A549 (cell line): ENCODE measurements around the gene YRDC. TPM values are rescaled to one million over a fixed set of nuclear protein-coding genes. Genes with fewer than 3 reads are reported as not detected.

Experiments
- ATAC-seq, 2 experiments: fragments of 200-7000 bp in 1 of 2; fragments of >200 bp in 1 of 2; cut with Nextera tagmentation in 1 of 2; cut with Tn5 transposase in 1 of 2; 3 replicates each; pipeline versions ENCODE4 v1.8.0 to v1.9.1; 2018 to 2020; ENCODE audit warnings: mild to moderate bottlenecking in 1 of 2, moderate library complexity in 1 of 2
- CTCF ChIA-PET: fragments of 300-600 bp; sonication (Branson Sonifier 250); formaldehyde crosslinking; extraction: SDS; loops from one replicate; lab custom pipeline; 2021; ENCODE audit warnings: antibody characterized with exemption, inconsistent platforms; lab: Yijun Ruan, JAX
- POLR2A ChIA-PET: fragments of 350-600 bp; formaldehyde crosslinking; extraction: SDS; loops from one replicate; lab custom pipeline; 2021; ENCODE audit warnings: antibody characterized with exemption, inconsistent platforms; lab: Yijun Ruan, JAX
- DNase-seq, 2 experiments: peaks; one replicate each; pipeline versions ENCODE4 v3.0.0 to v3.0.0-alpha.2; 2011 to 2016; ENCODE audit warnings: low read depth in 1 of 2, low spot score in 1 of 2
- FAIRE-seq: peaks from 2 replicates; lab custom pipeline; 2011; peaks lifted over from hg19 to GRCh38; lab: Jason Lieb, UNC
- H3K27ac ChIP-seq, 2 experiments: fragments of >200 bp; sonication (Bioruptor Twin); formaldehyde crosslinking; 3 replicates each; pipeline ENCODE4 v1.5.1; 2016 to 2017
- H3K4me1 ChIP-seq: fragments of >200 bp; sonication (Bioruptor Twin); formaldehyde crosslinking; 3 replicates; pipeline ENCODE4 v1.6.1; 2016
- H3K4me2 ChIP-seq: fragments of >200 bp; sonication (Bioruptor Twin); formaldehyde crosslinking; 3 replicates; pipeline ENCODE4 v1.6.1; 2016
- H3K4me3 ChIP-seq: fragments of >200 bp; sonication (Bioruptor Twin); formaldehyde crosslinking; 3 replicates; pipeline ENCODE4 v1.5.1; 2016
- H3K9me3 ChIP-seq: fragments of >200 bp; sonication (Bioruptor Twin); formaldehyde crosslinking; 3 replicates; pipeline ENCODE4 v1.6.1; 2016
- ATOH8 ChIP-seq: fragments of 250-450 bp; sonication (Bioruptor Pico); IDR thresholded peaks from 2 replicates; pipeline ENCODE4 v1.5.0; 2020; ENCODE audit warnings: low read depth, mild to moderate bottlenecking, moderate library complexity
- CHD2 ChIP-seq: fragments of 150-350 bp; IDR thresholded peaks from 2 replicates; pipeline ENCODE4 v1.6.1; 2014; ENCODE audit warnings: low read length; ENCODE audit not compliant: partially characterized antibody
- EHF ChIP-seq: fragments of 250-450 bp; sonication (Bioruptor Pico); IDR thresholded peaks from 2 replicates; pipeline ENCODE4 v1.5.0; 2020; ENCODE audit warnings: mild to moderate bottlenecking
- EP300 ChIP-seq, 2 experiments: fragments of >200 bp; sonication (Bioruptor Twin); formaldehyde crosslinking; IDR thresholded peaks; 2 replicates in 1 of 2; 3 replicates in 1 of 2; pipeline ENCODE4 v1.6.1; 2016 to 2017
- HDAC2 ChIP-seq: fragments of 200-600 bp; sonication (generic); IDR thresholded peaks from 2 replicates; pipeline ENCODE4 v1.6.1; 2016
- HEYL ChIP-seq: fragments of 250-450 bp; sonication (Bioruptor Pico); IDR thresholded peaks from 2 replicates; pipeline ENCODE4 v1.8.0; 2021; ENCODE audit warnings: mild to moderate bottlenecking, moderate library complexity
- HOXB13 ChIP-seq: fragments of 250-450 bp; sonication (Bioruptor Pico); IDR thresholded peaks from 2 replicates; pipeline ENCODE4 v1.5.0; 2020; ENCODE audit warnings: low read depth, mild to moderate bottlenecking, moderate library complexity
- HOXB5 ChIP-seq: fragments of 250-450 bp; sonication (Bioruptor Pico); IDR thresholded peaks from 2 replicates; pipeline ENCODE4 v1.5.0; 2020; ENCODE audit warnings: mild to moderate bottlenecking, moderate library complexity
- MYC ChIP-seq: IDR thresholded peaks from 2 replicates; pipeline ENCODE4 v1.6.1; 2012; ENCODE audit warnings: mild to moderate bottlenecking, inconsistent platforms, low read length, improper control_type of control experiment, borderline replicate concordance
- NPAS2 ChIP-seq: fragments of 250-450 bp; sonication (Bioruptor Pico); IDR thresholded peaks from 2 replicates; pipeline ENCODE4 v1.8.0; 2022; ENCODE audit warnings: mild to moderate bottlenecking, moderate library complexity, borderline replicate concordance
- RCOR1 ChIP-seq: fragments of 150-350 bp; IDR thresholded peaks from 2 replicates; pipeline ENCODE4 v1.6.1; 2014; ENCODE audit warnings: antibody characterized with exemption, low read length, low read depth
- SREBF2 ChIP-seq: fragments of 450-650 bp; IDR thresholded peaks from 2 replicates; pipeline ENCODE4 v1.6.1; 2014; ENCODE audit warnings: mild to moderate bottlenecking, moderate library complexity
- ZFP36 ChIP-seq: fragments of 450-650 bp; IDR thresholded peaks from 2 replicates; pipeline ENCODE4 v1.6.1; 2014; ENCODE audit warnings: borderline replicate concordance; ENCODE audit not compliant: partially characterized antibody
- ZNF302 ChIP-seq: fragments of 250-450 bp; sonication (Bioruptor Pico); IDR thresholded peaks from 2 replicates; pipeline ENCODE4 v1.9.0; 2021; ENCODE audit warnings: inconsistent platforms, mild to moderate bottlenecking, moderate library complexity
- ZSCAN20 ChIP-seq: fragments of 250-450 bp; sonication (Bioruptor Pico); IDR thresholded peaks from 2 replicates; pipeline ENCODE4 v1.8.0; 2022; ENCODE audit warnings: mild to moderate bottlenecking, moderate library complexity
- WGBS: methylation state at CpG from one replicate; pipeline ENCODE4 v1.1.6; 2017; ENCODE audit errors: missing lambda C conversion rate; 5-methylcytosine and 5-hydroxymethylcytosine counted together
- polyA plus RNA-seq, 4 experiments: library from polyadenylated mRNA; depleted of rRNA in 3 of 4; stranded (reverse); fragments of >200 nt; fragmentation: RNase III in 1 of 4; extraction: RNeasy Plus Mini Kit Qiagen cat#74134 plus additional on column Dnase treatment in 1 of 4; gene quantifications; 2 replicates in 3 of 4; 3 replicates in 1 of 4; pipeline ENCODE4 v1.2.3, GENCODE V29; 2011 to 2017
- TF ChIP-seq, protein P1 (sequence below): IDR thresholded peaks from 2 replicates; pipeline ENCODE4 v1.6.1; 2012
- TF ChIP-seq, protein P2 (sequence below): fragments of >200 bp; sonication (Bioruptor Twin); formaldehyde crosslinking; IDR thresholded peaks from 3 replicates; pipeline ENCODE4 v1.5.1; 2016
- TF ChIP-seq, protein P3 (sequence below): fragments of >200 bp; sonication (Bioruptor Twin); formaldehyde crosslinking; IDR thresholded peaks from 2 replicates; pipeline ENCODE4 v1.6.1; 2016

YRDC gene
- polyA plus RNA-seq, 2 of the 4 experiments (the other 2 are of a cell fraction): 12.3 to 21.0 TPM

DNA sequence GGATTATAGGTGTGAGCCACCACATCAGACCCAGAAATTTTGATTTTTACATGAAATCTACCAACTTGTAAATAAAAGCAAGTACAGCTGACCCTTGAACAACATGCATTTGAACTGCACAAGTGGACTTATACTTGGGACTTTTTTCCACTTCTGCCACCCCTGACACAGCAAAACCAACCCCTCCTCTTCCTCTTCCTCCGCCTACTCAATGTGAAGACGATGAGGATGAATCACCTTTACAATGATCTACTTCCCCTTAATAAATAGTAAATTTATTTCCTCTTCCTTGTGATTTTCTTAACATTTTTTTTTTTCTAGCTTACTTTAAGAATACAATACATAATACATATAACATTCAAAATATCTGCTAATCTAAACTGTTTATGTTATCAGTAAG lies 17.5 kb upstream of the YRDC start:
- Histone ChIP-seq H3K9me3 (no peaks in the 10 kb centered on the region), H3K4me3 (no peak overlapping the region), H3K4me1 (no peaks in the 10 kb centered on the region), H3K27ac (no peak overlapping the region), H3K4me2 (no peak overlapping the region)
- ChIA-PET CTCF (interaction anchor here (1.4 kb wide), 1 partner anchor 13 kb away, joined by 3 read pairs; no protein-coding TSS in a partner anchor), POLR2A (no interaction called here)
- 85% methylated on average over 2 of the region's 2 CpGs for whole genome bisulfite sequencing
- TF ChIP-seq HOXB5: no peak
- TF ChIP-seq ZNF302 (CRISPR knock-in tag): no peak
- no peak for TF ChIP-seq CHD2
- TF ChIP-seq HDAC2: no peak
- no peak for TF ChIP-seq NPAS2 (CRISPR knock-in tag)
- ATAC-seq (no peak), FAIRE-seq (no peak), DNase-seq (no peak)

- Histone ChIP-seq H3K4me3 (no peak overlapping the region), H3K4me2 (no peak overlapping the region), H3K27ac (no peak overlapping the region)
- POLR2A ChIA-PET: no interaction called here
- no peak for DNase-seq
- TF ChIP-seq HOXB13 (CRISPR knock-in tag) (no peak), ZFP36 (no peak), NPAS2 (CRISPR knock-in tag) (no peak), ATOH8 (CRISPR knock-in tag) (no peak), ZSCAN20 (CRISPR knock-in tag) (no peak), EP300 (IDR thresholded peaks at IDR 0.05) (no peak), MYC (no peak), RCOR1 (no peak), SREBF2 (no peak)
- TF ChIP-seq, protein P1, sequence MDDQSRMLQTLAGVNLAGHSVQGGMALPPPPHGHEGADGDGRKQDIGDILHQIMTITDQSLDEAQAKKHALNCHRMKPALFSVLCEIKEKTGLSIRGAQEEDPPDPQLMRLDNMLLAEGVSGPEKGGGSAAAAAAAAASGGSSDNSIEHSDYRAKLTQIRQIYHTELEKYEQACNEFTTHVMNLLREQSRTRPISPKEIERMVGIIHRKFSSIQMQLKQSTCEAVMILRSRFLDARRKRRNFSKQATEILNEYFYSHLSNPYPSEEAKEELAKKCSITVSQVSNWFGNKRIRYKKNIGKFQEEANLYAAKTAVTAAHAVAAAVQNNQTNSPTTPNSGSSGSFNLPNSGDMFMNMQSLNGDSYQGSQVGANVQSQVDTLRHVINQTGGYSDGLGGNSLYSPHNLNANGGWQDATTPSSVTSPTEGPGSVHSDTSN: no peak
- TF ChIP-seq, protein P2, sequence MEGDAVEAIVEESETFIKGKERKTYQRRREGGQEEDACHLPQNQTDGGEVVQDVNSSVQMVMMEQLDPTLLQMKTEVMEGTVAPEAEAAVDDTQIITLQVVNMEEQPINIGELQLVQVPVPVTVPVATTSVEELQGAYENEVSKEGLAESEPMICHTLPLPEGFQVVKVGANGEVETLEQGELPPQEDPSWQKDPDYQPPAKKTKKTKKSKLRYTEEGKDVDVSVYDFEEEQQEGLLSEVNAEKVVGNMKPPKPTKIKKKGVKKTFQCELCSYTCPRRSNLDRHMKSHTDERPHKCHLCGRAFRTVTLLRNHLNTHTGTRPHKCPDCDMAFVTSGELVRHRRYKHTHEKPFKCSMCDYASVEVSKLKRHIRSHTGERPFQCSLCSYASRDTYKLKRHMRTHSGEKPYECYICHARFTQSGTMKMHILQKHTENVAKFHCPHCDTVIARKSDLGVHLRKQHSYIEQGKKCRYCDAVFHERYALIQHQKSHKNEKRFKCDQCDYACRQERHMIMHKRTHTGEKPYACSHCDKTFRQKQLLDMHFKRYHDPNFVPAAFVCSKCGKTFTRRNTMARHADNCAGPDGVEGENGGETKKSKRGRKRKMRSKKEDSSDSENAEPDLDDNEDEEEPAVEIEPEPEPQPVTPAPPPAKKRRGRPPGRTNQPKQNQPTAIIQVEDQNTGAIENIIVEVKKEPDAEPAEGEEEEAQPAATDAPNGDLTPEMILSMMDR: no peak
- TF ChIP-seq, protein P3, sequence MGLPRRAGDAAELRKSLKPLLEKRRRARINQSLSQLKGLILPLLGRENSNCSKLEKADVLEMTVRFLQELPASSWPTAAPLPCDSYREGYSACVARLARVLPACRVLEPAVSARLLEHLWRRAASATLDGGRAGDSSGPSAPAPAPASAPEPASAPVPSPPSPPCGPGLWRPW: no peak
- TF ChIP-seq, all 56 proteins: peak for 0
- Histone ChIP-seq H3K9me3 (no peaks in the 10 kb centered on the region), H3K4me1 (no peaks in the 10 kb centered on the region)
- no peak for FAIRE-seq
- CTCF ChIA-PET: interaction anchor here (0.6 to 1.4 kb wide), 2 partner anchors 36 to 723 kb away, joined by 3 to 6 read pairs; partner anchors contain the start of gene MTF1
- ATAC-seq: no peak
- WGBS: 79% methylated on average over 2 of the region's 2 CpGs
These were observed 16.0 kb upstream of the YRDC start for GRCh38 chr1:37824001-37824400.

DNA sequence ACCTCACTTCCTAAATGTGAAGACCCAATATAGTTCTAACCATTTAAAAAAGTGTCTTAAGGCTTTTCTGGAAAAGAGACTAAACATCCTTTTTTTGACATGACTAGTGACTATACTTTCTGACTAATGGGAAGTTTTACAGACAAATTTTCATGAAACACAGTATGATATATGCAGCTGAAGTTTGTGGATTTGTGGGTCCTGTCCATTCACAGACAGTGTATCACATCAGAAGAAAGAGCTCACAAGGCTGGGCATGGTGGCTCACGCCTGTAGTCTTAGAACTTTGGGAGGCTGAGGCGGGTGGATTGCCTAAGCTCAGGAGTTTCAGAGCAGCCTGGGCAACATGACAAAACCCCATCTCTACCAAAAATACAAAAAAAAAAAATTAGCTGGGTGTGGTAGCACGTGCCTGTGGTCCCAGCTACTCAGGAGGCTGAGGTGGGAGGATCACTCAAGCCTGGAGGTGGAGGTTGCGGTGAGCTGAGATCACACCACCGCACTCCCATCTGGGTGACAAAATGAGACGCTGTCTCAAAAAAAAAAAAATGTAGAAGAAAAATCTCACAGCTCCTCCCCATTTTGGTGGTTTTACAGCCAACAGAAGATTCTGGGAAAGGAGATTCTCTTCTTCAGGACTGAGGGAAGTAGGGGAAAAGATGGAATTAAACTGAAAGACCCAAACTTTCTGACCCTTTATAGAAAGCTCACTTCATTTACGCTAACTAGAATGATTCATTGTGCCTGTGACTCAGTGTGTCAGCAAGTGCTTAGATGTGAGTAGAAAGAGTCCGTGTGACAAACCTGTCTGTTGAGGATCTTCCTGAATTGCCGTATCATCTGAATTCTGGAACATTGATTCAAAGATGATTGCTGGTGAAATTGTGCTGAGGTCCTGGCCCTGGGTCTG lies 15.2 kb upstream of the YRDC start:
- no peak for TF ChIP-seq EHF (CRISPR knock-in tag)
- no peak for TF ChIP-seq HEYL
- no peak for ATAC-seq
- 85% methylated on average over 9 of the region's 9 CpGs for WGBS
- H3K4me1 ChIP-seq: no peaks in the 10 kb centered on the region
- no peak overlapping the region for H3K4me2 ChIP-seq
- H3K9me3 ChIP-seq: no peaks in the 10 kb centered on the region
- FAIRE-seq: no peak
- no peak overlapping the region for H3K27ac ChIP-seq
- POLR2A ChIA-PET: no interaction called here
- H3K4me3 ChIP-seq: no peak overlapping the region
- no peak for DNase-seq
- CTCF ChIA-PET: interaction anchor here (0.6 to 1.4 kb wide), 4 partner anchors 10 to 724 kb away, joined by 3 to 6 read pairs (median 3); partner anchors contain the start of gene MTF1
